Bronchial smooth muscle cell (primary cell): ENCODE measurements around the gene RNF215. TPM values are rescaled to one million over a fixed set of nuclear protein-coding genes. Genes with fewer than 3 reads are reported as not detected.

Experiments used
- total RNA-seq: library from RNA; depleted of rRNA; stranded (reverse); fragments of >200 nt; gene quantifications from 2 replicates; pipeline ENCODE4 v1.2.1, GENCODE V29; 2014

Gene RNF215
- total RNA-seq: 22.1 and 29.5 TPM in 2 replicates

GRCh38 chr22:30386960-30387827, at the start of gene RNF215:
Gene RNF215, minus strand, starts transcription at chr22:30387411. Its CDS starts 98 bp downstream, at chr22:30387313.

GRCh38 chr22:30425616-30426387, 38.6 kb upstream of the RNF215 start, which contains the start of gene MTFP1:
Gene MTFP1, plus strand, starts transcription at chr22:30425768. Its CDS starts 112 bp downstream, at chr22:30425880.

GRCh38 chr22:30396871-30397655, 9.9 kb upstream of the RNF215 start, which contains the start of gene SEC14L2:
Gene SEC14L2, plus strand, starts transcription at chr22:30397018. Its CDS starts 99 bp downstream, at chr22:30397117.

GRCh38 chr22:30356449-30357235, 30.6 kb downstream of the RNF215 start, which contains the start of the genes CCDC157 and SF3A1:
Gene CCDC157, plus strand, starts transcription at chr22:30357007. Its CDS starts 8,994 bp downstream, at chr22:30366001.
Gene SF3A1, minus strand, starts transcription at chr22:30356894. Its CDS starts 102 bp downstream, at chr22:30356792.

Other genes starting within 250 kb of the RNF215 start
- gene LIF, start 140.7 kb downstream of the RNF215 start, total RNA-seq: 12.8 and 33.7 TPM in 2 replicates
- not detected in 2 replicates for gene OSM, start 120.6 kb downstream of the RNF215 start, total RNA-seq
- 7.3 and 12.6 TPM in 2 replicates for gene CASTOR1, start 97.9 kb downstream of the RNF215 start, total RNA-seq
- gene TBC1D10A, start 60.5 kb downstream of the RNF215 start, total RNA-seq: 8.5 and 10.1 TPM in 2 replicates
- 12.8 and 25.2 TPM in 2 replicates for gene SF3A1, start 30.5 kb downstream of the RNF215 start, total RNA-seq
- 1.4 and 1.9 TPM in 2 replicates for gene CCDC157, start 30.4 kb downstream of the RNF215 start, total RNA-seq
- 9.1 and 19.1 TPM in 2 replicates for gene SEC14L2, start 9.6 kb upstream of the RNF215 start, total RNA-seq
- 2.0 TPM in 2 replicates for gene MTFP1, start 38.4 kb upstream of the RNF215 start, total RNA-seq
- not detected in 2 replicates for gene SEC14L3, start 84.6 kb upstream of the RNF215 start, total RNA-seq
- under 0.01 TPM in 1 of 2 replicates, not detected in the other for gene SEC14L4, start 118.3 kb upstream of the RNF215 start, total RNA-seq
- gene SEC14L6, start 159.3 kb upstream of the RNF215 start, total RNA-seq: 0.16 and 0.60 TPM in 2 replicates
- gene GAL3ST1, start 187.3 kb upstream of the RNF215 start, total RNA-seq: not detected in 2 replicates
- gene PES1, start 204.5 kb upstream of the RNF215 start, total RNA-seq: 77.9 and 102 TPM in 2 replicates
- gene TCN2, start 219.8 kb upstream of the RNF215 start, total RNA-seq: 12.3 and 14.3 TPM in 2 replicates
- gene SLC35E4, start 248.4 kb upstream of the RNF215 start, total RNA-seq: 7.4 and 9.4 TPM in 2 replicates